GM12874 (cell line): ENCODE results near the gene RSPO3.

Experiments used
- CTCF ChIP-seq: IDR thresholded peaks from 2 replicates; pipeline ENCODE4 v1.5.1; 2011; ENCODE audit warnings: low read depth, mild to moderate bottlenecking, control low read depth, low read length, moderate library complexity; ENCODE audit not compliant: insufficient read depth

Gene RSPO3

GRCh38 chr6:127192911-127193541 is 74.6 kb downstream of the RSPO3 start:
- no peak for TF ChIP-seq CTCF

GRCh38 chr6:127195833-127196232 is 77.4 kb downstream of the RSPO3 start:
- TF ChIP-seq CTCF, result no peak

GRCh38 chr6:127198549-127198948 is 80.1 kb downstream of the RSPO3 start:
- no peak for TF ChIP-seq CTCF

GRCh38 chr6:127199470-127199869 is 81.0 kb downstream of the RSPO3 start:
- TF ChIP-seq CTCF, result no peak

- TF ChIP-seq CTCF, result no peak
These were observed 81.6 kb downstream of the RSPO3 start for GRCh38 chr6:127200114-127200513.

GRCh38 chr6:127201321-127201720 is 82.8 kb downstream of the RSPO3 start:
- TF ChIP-seq CTCF, result no peak

- no peak for TF ChIP-seq CTCF
These were observed 84.2 kb downstream of the RSPO3 start for GRCh38 chr6:127202676-127203075.

- no peak for TF ChIP-seq CTCF
These were observed 85.8 kb downstream of the RSPO3 start for GRCh38 chr6:127204281-127204680.
